GM19193 (cell line): ENCODE measurements around the gene FIBP.

Source experiments
- POLR2A ChIP-seq: IDR thresholded peaks from 4 replicates; pipeline ENCODE4 v1.6.1; 2011; ENCODE audit not compliant: insufficient read depth, insufficient read length; ENCODE audit errors: extremely low read depth

FIBP gene

GRCh38 chr11:65899356-65900124, 11.3 kb upstream of the FIBP start:
- peak; percentile 55 for TF ChIP-seq POLR2A

- no peak for TF ChIP-seq POLR2A
These were observed 10.5 kb upstream of the FIBP start for GRCh38 chr11:65898656-65899355.

DNA sequence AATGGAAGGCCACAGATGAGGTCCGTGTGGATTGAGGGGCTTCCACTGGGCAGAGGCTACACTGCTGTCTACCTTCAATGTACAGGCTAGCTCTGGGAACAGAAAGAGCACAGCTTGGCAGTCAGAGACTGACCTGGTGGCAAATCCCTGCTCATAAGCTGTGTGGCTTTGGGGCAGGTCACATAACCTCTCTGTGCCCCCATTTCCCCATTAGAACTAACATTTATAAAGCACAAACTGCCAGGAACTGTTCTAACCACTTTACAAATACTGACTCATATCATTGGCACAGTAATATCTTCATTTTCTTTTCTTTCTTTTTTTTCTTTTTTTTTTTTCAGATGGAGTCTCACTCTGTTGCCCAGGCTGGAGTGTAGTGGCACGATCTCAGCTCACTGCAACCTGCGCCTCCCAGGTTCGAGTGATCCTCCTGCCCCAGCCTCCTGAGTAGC, 8.8 kb upstream of the FIBP start:
- no peak for TF ChIP-seq POLR2A

GRCh38 chr11:65896034-65896999, 8.0 kb upstream of the FIBP start:
- no peak for TF ChIP-seq POLR2A

- no peak for TF ChIP-seq POLR2A
These were observed 7.3 kb upstream of the FIBP start for GRCh38 chr11:65895482-65895981.

GRCh38 chr11:65894034-65894591, 5.8 kb upstream of the FIBP start:
- peak; percentile 60 for TF ChIP-seq POLR2A

GRCh38 chr11:65892661-65893317, 4.5 kb upstream of the FIBP start:
- peak; percentile 15 for TF ChIP-seq POLR2A

DNA sequence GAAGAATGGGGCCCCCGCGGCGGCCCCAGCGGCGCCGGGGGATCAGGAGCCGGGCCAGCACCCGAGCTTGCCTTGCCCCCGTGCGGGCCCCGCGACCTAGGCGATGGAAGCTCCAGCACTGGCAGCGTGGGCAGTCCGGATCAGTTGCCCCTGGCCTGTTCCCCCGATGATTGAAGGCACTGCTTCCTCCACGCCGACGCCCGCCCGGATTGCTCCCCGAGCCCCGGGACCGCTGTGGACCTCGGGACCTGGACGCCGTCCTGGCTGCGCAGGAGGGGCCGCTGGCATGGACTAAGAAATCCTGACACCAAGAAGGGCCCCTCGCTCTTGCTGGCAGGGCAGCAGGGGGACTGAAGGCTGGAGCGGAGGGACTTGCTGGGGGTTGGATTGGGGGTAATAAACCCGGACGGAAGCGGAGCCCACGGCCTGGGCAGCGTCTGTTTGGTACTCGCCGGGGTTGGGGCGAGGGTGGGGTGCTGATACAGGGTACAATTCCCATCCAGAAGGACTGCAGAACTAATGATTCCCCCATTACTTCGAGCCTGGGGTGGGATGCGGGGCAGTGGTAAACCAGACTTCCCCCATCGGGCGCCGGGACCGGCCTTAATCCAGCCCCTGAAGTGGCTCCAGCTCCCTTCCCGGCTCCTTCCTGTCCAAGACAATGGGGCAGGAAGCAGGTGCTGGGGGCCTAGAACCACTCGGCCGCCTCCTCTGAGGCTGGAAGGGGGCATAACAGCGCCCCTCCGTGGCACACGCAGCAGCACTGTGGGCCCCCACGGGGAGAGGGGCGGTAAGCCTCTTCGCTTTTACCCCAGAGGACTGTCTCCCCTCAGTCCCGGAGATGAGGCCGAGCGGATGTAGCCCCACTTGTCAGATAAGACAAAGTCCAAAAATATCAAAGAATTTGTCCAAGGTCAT, 3.2 kb upstream of the FIBP start:
- peak; percentile 53 for TF ChIP-seq POLR2A

DNA sequence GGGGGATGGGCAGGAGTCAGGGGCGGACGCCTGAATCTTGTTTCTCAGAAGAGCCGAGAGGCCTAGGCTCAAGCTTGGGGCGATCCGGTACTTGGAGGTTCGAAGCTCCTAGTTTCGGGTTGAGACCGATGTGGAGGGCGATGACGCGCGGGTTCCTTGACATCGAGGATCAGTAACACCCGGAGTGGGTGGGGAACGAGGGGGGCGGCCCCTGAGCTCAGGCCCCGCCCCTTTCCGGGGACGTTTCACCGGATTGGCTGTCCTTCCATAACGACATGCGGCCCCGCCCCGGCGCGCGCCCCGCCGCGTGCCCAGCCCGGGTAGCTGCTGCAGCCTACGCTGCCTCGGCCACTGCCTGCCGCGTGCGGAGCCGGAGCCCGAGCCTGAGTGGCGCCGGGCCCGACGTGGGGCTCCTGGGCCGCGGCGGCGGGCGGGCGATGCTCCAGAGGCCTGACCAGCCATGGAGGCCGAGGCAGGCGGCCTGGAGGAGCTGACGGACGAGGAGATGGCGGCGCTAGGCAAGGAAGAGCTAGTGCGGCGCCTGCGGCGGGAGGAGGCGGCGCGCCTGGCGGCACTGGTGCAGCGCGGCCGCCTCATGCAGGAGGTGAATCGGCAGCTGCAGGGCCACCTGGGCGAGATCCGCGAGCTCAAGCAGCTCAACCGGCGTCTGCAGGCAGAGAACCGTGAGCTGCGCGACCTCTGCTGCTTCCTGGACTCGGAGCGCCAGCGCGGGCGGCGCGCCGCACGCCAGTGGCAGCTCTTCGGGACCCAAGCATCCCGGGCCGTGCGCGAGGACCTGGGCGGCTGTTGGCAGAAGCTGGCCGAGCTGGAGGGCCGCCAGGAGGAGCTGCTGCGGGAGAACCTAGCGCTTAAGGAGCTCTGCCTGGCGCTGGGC, 2.3 kb upstream of the FIBP start, which contains the start of gene CCDC85B:
Gene CCDC85B, plus strand, starts transcription at position 350 of the 895 bp plus-strand sequence. Its CDS starts 111 bp downstream, at position 461.
- TF ChIP-seq POLR2A, result peak; percentile 98

DNA sequence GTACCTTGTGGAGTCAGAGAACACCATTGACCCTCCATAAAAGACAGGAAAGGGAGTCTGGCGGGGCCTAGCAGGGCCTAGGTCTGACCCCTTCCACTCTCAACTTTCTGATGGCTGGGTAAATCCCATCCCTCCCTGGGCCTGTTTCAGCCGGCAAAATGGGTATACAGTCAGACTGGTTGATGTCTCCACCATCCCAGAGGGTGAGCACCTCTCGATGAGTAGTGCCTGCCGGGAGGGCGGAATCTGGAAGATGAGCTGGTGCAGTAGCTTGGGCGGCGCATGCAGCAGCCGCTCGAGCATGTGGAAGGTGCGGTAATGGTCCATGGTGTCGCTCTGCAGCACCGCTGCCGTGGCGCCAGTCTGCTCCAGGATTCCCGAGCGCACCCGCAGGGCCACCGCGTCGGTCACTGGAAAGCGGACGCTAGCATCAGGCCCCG, 528 bp downstream of the FIBP start:
- no peak for TF ChIP-seq POLR2A

- TF ChIP-seq POLR2A, result no peak
These were observed 1.2 kb downstream of the FIBP start for GRCh38 chr11:65886826-65887722.
